Left hindlimb (tissue), 1 donor: ENCODE results near the gene CTNNB1.
"Not testable (repeated sequence)": the region's sequence is repeated elsewhere in the genome, so short reads cannot be mapped to it uniquely, and the experiment has no call there.

ENCODE experiments used
- DNase-seq: peaks from one replicate; pipeline ENCODE4 v3.0.0-alpha.2; 2018

Gene CTNNB1

DNA sequence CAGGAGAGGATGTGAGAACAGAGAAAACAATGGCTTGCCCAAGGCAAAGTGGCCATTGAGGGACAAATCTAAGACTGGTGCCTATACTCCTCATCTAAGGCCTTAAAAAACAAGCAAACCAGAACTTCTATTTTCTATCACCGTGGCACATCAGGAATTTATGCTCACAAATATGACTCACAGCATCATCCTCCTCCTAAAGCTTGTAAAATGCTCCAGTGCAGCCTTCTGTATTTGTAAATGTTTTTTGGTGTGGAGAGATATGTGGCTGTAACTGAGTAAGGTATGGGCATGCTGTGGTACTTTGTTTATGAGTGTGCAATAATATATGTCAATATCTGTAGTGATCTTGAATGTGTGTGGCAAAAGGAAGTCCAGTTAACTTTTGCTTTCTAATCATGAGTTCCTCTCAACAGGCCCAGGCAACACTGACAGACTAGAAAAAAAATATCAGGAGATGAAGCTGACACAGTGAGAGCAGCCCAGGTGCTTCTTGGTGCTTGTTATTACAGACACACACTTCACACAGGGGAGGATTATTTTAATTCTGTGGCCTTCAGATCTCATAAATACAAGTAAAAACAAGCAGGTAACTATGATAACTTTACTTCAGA, 60.3 kb downstream of the CTNNB1 start:
- DNase-seq = no peak

DNA sequence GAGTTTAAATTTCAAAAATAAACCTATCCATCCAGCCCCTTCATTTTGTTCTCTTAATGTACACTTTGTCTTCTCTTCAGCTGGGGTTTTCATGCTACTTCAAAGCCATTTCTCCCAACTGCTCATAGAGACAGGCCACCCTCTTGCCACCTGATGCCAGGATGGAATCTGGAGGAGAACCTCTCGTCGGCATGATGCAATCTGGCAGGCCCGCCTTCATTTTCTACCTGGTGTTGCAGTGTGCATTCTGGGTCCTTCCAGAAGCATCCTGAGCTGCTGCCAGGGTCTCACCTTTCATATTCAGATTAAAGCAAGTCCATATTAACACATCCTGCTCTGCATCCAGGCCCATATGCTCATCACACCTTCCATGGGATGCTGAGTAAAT, 60.8 kb downstream of the CTNNB1 start:
- no peak for DNase-seq

DNA sequence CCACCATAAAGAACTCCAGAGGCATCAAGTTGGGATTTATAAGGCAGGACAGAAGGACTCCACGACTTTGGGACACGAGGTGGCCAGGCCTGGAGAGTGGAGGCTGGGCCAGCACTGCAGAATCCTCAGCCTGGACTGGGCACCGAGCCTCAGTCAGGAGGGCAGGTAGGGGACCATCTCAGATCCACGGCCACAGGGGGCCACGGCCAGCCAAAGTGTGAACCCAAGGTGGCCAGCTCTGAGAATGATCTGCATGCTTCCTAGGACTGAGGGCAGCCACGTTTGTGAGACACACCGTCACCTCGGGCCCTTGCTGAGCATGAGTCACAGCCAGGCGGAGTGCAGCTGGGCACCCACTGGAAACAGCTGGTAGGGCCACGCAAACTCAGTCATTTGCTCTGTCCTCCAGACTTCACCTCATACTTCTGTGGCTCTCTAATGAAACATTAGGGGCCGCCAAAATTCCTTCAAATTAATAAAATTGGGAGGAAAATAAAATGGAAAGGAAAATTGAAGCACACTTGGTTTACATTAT, 65.8 kb downstream of the CTNNB1 start:
- no peak for DNase-seq

DNA sequence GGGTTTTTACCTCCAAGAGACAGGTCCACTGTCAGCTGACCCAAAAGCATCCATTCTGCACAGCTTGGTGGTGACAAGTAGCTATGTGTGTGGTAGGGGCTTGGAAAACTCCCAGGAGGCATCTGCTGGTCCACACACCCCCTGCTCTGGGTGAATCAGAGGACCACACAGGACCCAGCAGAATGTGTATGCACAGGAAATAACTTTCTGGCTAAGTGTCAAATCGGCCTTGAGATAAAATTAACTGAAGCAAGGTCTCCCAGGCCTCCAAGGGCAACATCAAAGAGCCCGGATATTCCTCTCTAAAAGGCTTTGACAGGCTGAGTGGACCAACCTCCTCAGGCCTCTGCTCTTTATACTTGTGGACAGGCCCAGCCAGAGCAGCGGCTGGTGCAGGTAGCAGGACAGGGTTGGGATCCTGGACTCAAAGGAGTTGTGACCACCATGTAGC, 66.5 kb downstream of the CTNNB1 start:
- no peak for DNase-seq

- no peak for DNase-seq
These were observed 68.8 kb downstream of the CTNNB1 start for GRCh38 chr3:41267975-41268640.

DNA sequence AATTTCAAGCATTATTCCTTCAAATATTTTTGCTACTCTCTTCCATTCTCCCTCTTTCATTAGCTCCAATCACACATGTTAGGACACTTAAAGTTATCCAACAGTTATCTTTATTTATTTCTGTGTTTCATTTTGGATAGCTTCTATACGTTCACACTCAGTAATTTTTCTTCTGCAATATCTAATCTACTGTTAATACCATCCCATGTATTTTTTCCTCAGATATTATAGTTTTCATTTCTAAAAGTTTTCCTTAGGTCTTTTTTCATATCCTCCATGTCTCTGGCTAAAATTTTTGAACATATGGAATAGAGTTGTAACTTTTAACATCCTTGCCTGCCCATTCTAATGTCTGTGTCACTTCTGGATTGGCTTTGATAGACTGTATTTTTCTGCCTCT, 73.4 kb downstream of the CTNNB1 start:
- no peak for DNase-seq

DNA sequence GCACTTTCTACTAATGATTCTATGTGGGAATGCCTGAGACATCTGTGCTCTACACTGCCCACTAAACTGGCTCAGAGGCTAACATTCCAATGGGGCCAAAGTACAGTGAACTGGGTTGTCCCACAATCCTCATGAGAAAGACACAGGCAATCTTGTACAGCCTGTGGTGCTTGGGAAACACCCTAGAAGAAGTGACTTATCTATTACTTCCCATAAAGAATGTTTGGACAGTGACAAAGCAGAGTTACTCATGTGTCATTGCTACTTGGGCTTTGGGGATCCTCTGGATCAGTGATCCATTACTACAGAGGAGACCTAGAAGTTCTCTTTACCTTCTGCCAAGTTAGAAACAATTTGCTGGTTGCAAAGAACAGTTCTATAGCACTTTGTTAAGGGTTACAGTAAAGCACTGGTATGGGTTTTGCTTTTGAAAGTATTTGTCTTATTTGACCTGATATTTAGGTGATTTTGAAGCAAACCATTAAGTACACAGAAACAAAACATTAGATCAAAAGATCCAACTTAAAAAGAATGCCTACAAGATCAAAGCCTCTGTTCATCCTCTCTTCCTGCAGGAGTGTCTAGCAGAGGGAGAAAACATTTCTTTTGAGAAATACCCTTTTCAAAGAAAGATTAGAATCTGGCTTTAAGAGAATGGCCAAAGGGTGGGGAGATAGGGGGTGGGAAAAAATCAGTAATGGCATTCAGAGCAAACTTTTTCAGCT, 75.8 kb downstream of the CTNNB1 start:
- no peak for DNase-seq

- no peak for DNase-seq
These were observed 76.9 kb downstream of the CTNNB1 start for GRCh38 chr3:41276191-41276590.

GRCh38 chr3:41277790-41278465, 78.6 kb downstream of the CTNNB1 start:
- no peak for DNase-seq

GRCh38 chr3:41284934-41285333, 85.6 kb downstream of the CTNNB1 start:
- not testable (repeated sequence) for DNase-seq

DNA sequence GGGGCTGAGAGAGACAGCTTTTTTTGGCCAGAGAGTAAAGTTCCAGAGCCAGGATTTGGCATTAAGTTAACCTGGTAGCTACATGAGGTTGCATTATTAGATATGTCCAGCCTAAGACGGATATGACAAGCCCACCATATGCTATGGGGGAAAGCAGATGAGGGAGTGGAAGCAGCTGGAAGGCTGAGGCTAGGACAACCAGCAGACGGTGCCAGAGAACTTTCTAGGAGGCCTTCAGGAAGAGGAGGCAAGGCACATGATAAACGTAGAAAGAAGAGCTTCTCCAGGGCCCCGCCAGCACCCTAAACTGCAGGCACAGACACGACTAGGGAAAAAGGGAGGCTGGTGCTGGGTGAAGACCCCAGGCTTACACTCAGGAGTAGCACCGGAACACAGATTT, 87.0 kb downstream of the CTNNB1 start:
- no peak for DNase-seq

GRCh38 chr3:41288785-41289184, 89.5 kb downstream of the CTNNB1 start:
- no peak for DNase-seq
